K562 (cell line): ENCODE measurements around the gene ZDHHC8. TPM values are rescaled to one million over a fixed set of nuclear protein-coding genes. Genes with fewer than 3 reads are reported as not detected.

Experiments
- CHD7 ChIP-seq: fragments of 200-600 bp; sonication (generic); IDR thresholded peaks from one replicate; pipeline ENCODE4 v1.6.1; 2012; ENCODE audit warnings: mild to moderate bottlenecking, low read depth, low read length, inconsistent platforms
- HMGN3 ChIP-seq: IDR thresholded peaks from 2 replicates; pipeline ENCODE4 v1.6.1; 2011; ENCODE audit warnings: borderline replicate concordance, low read depth, mild to moderate bottlenecking, mixed read lengths, low read length; ENCODE audit not compliant: insufficient read length; ENCODE audit errors: extremely low read depth
- JUND ChIP-seq, 2 experiments: IDR thresholded peaks; 2 replicates in 1 of 2; 3 replicates in 1 of 2; pipeline ENCODE4 v1.6.1; 2011; ENCODE audit warnings: borderline replicate concordance in 2 of 2, low read depth in 2 of 2, low read length in 2 of 2, improper control_type of control experiment in 1 of 2, missing biosample characterization in 1 of 2, missing genetic modification characterization in 1 of 2, missing genetic modification reagents in 1 of 2
- MAFF ChIP-seq: IDR thresholded peaks from 2 replicates; pipeline ENCODE4 v1.6.1; 2012; ENCODE audit warnings: low read length, improper control_type of control experiment
- ZNF146 ChIP-seq: IDR thresholded peaks from one replicate; pipeline ENCODE4 v1.6.1; 2018; ENCODE audit warnings: missing compliant biosample characterization; ENCODE audit not compliant: unreplicated experiment
- ZNF407 ChIP-seq: fragments of 450-650 bp; IDR thresholded peaks from 2 replicates; pipeline ENCODE4 v1.6.1; 2016; ENCODE audit warnings: low read depth
- polyA plus RNA-seq, 8 experiments: library from polyadenylated mRNA; depleted of rRNA in 4 of 8; stranded (reverse) in 5 of 8; unstranded in 3 of 8; fragments of >200 nt; fragmentation: Nextera tagmentation in 2 of 8; fragmentation: Illumina TruSeq in 1 of 8; extraction: Ambion mirVana in 2 of 8; extraction: Trizol in 1 of 8; gene quantifications; 2 replicates each; pipeline versions ENCODE4 v1.2.1 to v1.2.3, GENCODE V29; 2011 to 2014; ENCODE audit warnings: inconsistent platforms in 1 of 8, missing spikeins in 1 of 8
- total RNA-seq, 7 experiments: library from RNA; depleted of rRNA in 6 of 7; stranded (reverse); fragments of >200 nt in 6 of 7; fragmentation: Illumina TruSeq in 2 of 7; extraction: Trizol in 2 of 7; gene quantifications; 2 replicates each; pipeline versions ENCODE4 v1.2.1 to v1.2.3, GENCODE V29; 2011 to 2021; ENCODE audit warnings: low replicate concordance in 1 of 7

ZDHHC8 gene
- total and polyA plus RNA-seq, 9 of the 15 experiments (the other 6 are each of a cell fraction or from before 2014, with no cell fraction given), result 0.04 to 109 (median 16.4) TPM

- TF ChIP-seq CHD7, result peak; percentile 51
- TF ChIP-seq MAFF, result no peak
- no peak for TF ChIP-seq JUND (IDR thresholded peaks at IDR 0.05; ENCODE audit: borderline replicate concordance, low read depth, low read length)
- no peak for TF ChIP-seq JUND (tag; IDR thresholded peaks at IDR 0.05; ENCODE audit: borderline replicate concordance, low read depth, low read length)
- TF ChIP-seq HMGN3, result peak; percentile 14
- TF ChIP-seq ZNF146 (CRISPR knock-in tag), result no peak
- no peak for TF ChIP-seq ZNF407
Observed at GRCh38 chr22:20174785-20175596, 43.4 kb downstream of the ZDHHC8 start (continued).
